Activated naive CD8-positive, alpha-beta T cell treated with anti-CD3 and anti-CD28 coated beads, Interleukin-2, amount 50 U/mL, for 24 hours (primary cell): ENCODE data around the gene DCDC1.
"Not testable (repeated sequence)": the region's sequence is repeated elsewhere in the genome, so short reads cannot be mapped to it uniquely, and the experiment has no call there.

Experiments used
- ATAC-seq: fragments of 150-1000 bp; cut with Tn5 transposase; one replicate; pipeline ENCODE4 v1.10.0; 2021
- DNase-seq: peaks from one replicate; pipeline ENCODE4 v3.0.0; 2021
- H3K27ac Mint-ChIP-seq: one replicate; pipeline ENCODE4 v1.8.0; 2021; ENCODE audit warnings: mild to moderate bottlenecking, mixed read lengths
- H3K27me3 Mint-ChIP-seq: one replicate; pipeline ENCODE4 v1.8.0; 2021; ENCODE audit warnings: mixed read lengths
- H3K36me3 Mint-ChIP-seq: one replicate; pipeline ENCODE4 v1.8.0; 2021; ENCODE audit warnings: low read depth, mixed read lengths
- H3K4me1 Mint-ChIP-seq: one replicate; pipeline ENCODE4 v1.8.0; 2021; ENCODE audit warnings: mixed read lengths
- H3K4me3 Mint-ChIP-seq: one replicate; pipeline ENCODE4 v1.8.0; 2021; ENCODE audit warnings: mild to moderate bottlenecking, moderate library complexity, mixed read lengths
- H3K9me3 Mint-ChIP-seq: one replicate; pipeline ENCODE4 v1.8.0; 2021; ENCODE audit warnings: mixed read lengths

DCDC1 gene

DNA sequence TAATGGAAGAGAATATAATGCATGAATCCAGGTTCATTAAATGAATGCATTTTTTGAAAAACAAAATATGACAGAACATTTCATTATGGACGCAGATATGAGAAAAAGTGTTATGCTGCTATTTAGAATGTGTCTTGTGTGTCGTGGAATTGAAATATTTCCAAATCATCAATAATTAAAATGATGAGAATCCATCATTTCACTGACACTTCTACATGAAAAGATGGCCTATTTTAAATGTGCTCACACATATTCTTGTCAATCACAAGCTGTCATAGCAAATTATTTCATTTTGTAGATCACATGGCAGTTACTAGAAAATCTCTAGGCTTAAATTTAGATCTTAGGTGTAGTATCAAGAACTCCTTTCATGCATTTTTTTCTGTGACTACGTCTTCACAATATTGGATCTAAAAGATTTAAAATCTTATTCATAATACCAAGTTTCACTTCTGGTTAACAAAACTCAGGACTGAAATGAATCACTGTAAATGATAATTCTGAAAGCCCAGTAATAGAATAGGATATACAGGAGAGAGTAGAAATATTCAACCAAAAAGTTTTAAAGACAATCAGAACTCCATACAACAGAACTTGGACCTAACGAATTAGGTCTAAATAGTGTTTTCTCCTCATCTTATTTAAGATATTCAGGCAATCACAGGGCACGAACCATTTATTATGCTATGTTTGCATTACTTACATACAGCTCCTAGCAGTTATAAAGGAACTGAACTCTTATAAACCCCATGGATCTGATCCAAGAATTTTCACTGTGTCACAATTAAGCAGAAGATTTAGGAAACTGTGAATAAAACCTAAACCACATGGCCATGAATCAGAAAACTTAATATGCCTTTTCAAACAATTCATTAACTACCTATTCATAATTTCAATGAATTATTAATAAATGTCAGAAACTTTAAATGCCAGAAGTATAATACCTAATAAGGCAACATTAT, 67.7 kb downstream of the DCDC1 start:
- Mint-ChIP-seq H3K4me3 (no peak overlapping the region), H3K4me1 (no peaks in the 10 kb centered on the region), H3K36me3 (no peaks in the 10 kb centered on the region), H3K27ac (no peak overlapping the region), H3K27me3 (no peaks in the 10 kb centered on the region), H3K9me3 (no peaks in the 10 kb centered on the region)
- no peak for DNase-seq
- no peak for ATAC-seq

DNA sequence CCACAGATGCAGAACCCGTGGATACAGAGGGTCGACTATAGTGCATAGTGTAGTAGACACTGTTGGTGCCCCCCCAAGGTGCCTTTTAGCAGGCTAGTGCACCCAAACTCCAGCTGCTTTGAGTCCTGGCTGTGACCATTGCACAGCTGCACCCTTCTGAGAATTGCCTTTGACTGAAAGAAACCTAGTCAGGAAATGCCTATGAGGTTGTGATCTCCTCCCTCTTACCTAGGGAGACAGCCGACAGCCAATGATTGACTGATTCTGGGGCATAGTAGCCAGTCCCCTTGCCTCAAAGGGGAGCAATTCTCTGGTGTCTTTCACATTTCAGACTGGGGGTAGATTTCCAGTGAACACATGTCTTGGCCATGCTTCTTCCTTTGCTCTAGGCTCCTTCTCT, 74.2 kb downstream of the DCDC1 start:
- H3K27ac Mint-ChIP-seq = no peak overlapping the region
- peaks cover 10% of the 10 kb centered on the region for H3K27me3 Mint-ChIP-seq
- DNase-seq = no peak
- no peaks in the 10 kb centered on the region for H3K4me1 Mint-ChIP-seq
- H3K9me3 Mint-ChIP-seq = no peaks in the 10 kb centered on the region
- no peak for ATAC-seq
- no peak overlapping the region for H3K4me3 Mint-ChIP-seq
- no peaks in the 10 kb centered on the region for H3K36me3 Mint-ChIP-seq

GRCh38 chr11:31273527-31273926, 96.0 kb downstream of the DCDC1 start:
- H3K9me3 Mint-ChIP-seq = peaks cover 26% of the 10 kb centered on the region
- not testable (repeated sequence) for H3K27ac Mint-ChIP-seq, ATAC-seq, H3K27me3 Mint-ChIP-seq, H3K36me3 Mint-ChIP-seq, H3K4me3 Mint-ChIP-seq, H3K4me1 Mint-ChIP-seq, DNase-seq

DNA sequence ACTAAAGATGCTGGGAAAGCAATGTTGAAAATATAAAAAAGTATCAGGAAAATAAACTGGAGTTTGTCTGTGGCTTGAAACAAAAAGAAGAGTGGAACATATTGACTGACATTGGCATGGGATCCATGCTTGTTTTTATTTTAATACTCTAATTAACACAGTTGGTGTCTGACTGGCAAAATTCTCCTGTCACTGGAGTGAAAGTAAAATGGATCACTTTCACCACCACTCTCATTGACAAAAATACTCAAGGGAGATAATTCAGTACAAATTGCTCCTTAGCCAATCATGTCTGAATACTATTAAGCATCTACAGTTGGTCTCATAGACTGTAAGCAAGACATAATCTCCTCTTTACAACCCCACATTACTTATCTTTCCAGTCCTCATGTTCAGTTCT, 101.8 kb downstream of the DCDC1 start:
- Mint-ChIP-seq H3K27ac (no peak overlapping the region), H3K9me3 (peaks cover 13% of the 10 kb centered on the region)
- no peak for DNase-seq

GRCh38 chr11:31264834-31265233, 104.7 kb downstream of the DCDC1 start:
- H3K27me3 Mint-ChIP-seq = no peaks in the 10 kb centered on the region
- H3K36me3 Mint-ChIP-seq = no peaks in the 10 kb centered on the region
- H3K4me3 Mint-ChIP-seq = no peak overlapping the region
- no peak for ATAC-seq
- H3K27ac Mint-ChIP-seq = no peak overlapping the region
- no peak for DNase-seq
- no peaks in the 10 kb centered on the region for H3K9me3 Mint-ChIP-seq
- no peaks in the 10 kb centered on the region for H3K4me1 Mint-ChIP-seq

More for the DNA sequence above, 101.8 kb downstream of the DCDC1 start:
- no peaks in the 10 kb centered on the region for H3K4me1 Mint-ChIP-seq
- no peaks in the 10 kb centered on the region for H3K36me3 Mint-ChIP-seq
- H3K27me3 Mint-ChIP-seq = no peaks in the 10 kb centered on the region
- no peak overlapping the region for H3K4me3 Mint-ChIP-seq
- no peak for ATAC-seq

- no peaks in the 10 kb centered on the region for H3K9me3 Mint-ChIP-seq
- H3K36me3 Mint-ChIP-seq = no peaks in the 10 kb centered on the region
- H3K4me3 Mint-ChIP-seq = no peak overlapping the region
- H3K4me1 Mint-ChIP-seq = no peaks in the 10 kb centered on the region
- DNase-seq (no peak), ATAC-seq (no peak)
- H3K27me3 Mint-ChIP-seq = no peaks in the 10 kb centered on the region
- H3K27ac Mint-ChIP-seq = no peak overlapping the region
These were observed 106.8 kb downstream of the DCDC1 start for GRCh38 chr11:31262761-31263160.

- no peaks in the 10 kb centered on the region for H3K9me3 Mint-ChIP-seq
- no peaks in the 10 kb centered on the region for H3K27me3 Mint-ChIP-seq
- H3K4me3 Mint-ChIP-seq = no peak overlapping the region
- no peak overlapping the region for H3K27ac Mint-ChIP-seq
- H3K4me1 Mint-ChIP-seq = no peaks in the 10 kb centered on the region
- ATAC-seq (no peak), DNase-seq (no peak)
- H3K36me3 Mint-ChIP-seq = no peaks in the 10 kb centered on the region
These were observed 109.7 kb downstream of the DCDC1 start for GRCh38 chr11:31259797-31260196.

DNA sequence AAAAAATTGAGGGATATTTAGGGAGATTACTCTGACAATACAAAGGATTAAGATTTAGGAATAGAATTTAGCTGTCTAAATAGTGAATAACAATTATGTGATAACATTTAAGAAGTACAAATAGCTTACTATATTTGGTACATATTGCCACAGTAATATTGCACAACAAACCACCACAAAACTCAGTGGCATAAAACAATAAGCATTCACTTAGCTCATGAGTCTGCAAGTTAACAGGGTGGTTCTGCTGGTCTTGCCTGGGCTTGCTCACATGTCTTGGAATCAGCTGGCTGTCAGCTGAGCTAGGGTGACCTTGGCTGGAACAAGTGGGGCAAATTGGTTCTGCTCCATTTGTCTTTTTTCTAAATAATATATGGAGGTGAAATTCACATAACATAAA, 115.1 kb downstream of the DCDC1 start:
- Mint-ChIP-seq H3K36me3 (no peaks in the 10 kb centered on the region), H3K4me3 (no peak overlapping the region), H3K27me3 (peaks cover 4% of the 10 kb centered on the region), H3K9me3 (no peaks in the 10 kb centered on the region), H3K27ac (no peak overlapping the region), H3K4me1 (no peaks in the 10 kb centered on the region)
- DNase-seq = no peak
- no peak for ATAC-seq

DNA sequence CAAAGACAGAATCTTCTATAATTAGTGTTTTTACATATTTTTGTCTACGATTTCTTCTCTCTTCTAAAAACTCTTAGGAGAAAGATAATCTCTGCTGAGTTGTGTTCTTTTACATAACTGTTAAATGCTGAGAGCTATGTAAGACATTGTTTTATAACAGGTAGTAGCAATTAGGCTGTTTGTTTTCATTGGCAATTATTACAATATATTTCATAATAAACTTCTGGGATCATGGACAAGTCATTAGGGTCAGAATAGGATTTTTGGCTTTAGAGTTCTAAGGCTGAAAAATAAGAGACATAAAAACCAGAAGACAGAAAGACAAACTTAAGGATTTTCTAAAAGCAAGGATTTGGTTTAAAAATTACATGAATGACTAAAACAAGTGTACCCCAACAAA, 120.8 kb downstream of the DCDC1 start:
- H3K27ac Mint-ChIP-seq = no peak overlapping the region
- no peak overlapping the region for H3K4me3 Mint-ChIP-seq
- no peaks in the 10 kb centered on the region for H3K36me3 Mint-ChIP-seq
- no peak for ATAC-seq
- no peak for DNase-seq
- H3K9me3 Mint-ChIP-seq = no peaks in the 10 kb centered on the region
- no peaks in the 10 kb centered on the region for H3K4me1 Mint-ChIP-seq
- peaks cover 4% of the 10 kb centered on the region for H3K27me3 Mint-ChIP-seq

GRCh38 chr11:31247321-31247720, 122.2 kb downstream of the DCDC1 start:
- no peaks in the 10 kb centered on the region for H3K9me3 Mint-ChIP-seq
- H3K27ac Mint-ChIP-seq = no peak overlapping the region
- H3K4me1 Mint-ChIP-seq = no peaks in the 10 kb centered on the region
- DNase-seq = no peak
- H3K27me3 Mint-ChIP-seq = peaks cover 4% of the 10 kb centered on the region
- no peaks in the 10 kb centered on the region for H3K36me3 Mint-ChIP-seq
- H3K4me3 Mint-ChIP-seq = no peak overlapping the region
- ATAC-seq = no peak

- no peaks in the 10 kb centered on the region for H3K4me1 Mint-ChIP-seq
- DNase-seq (no peak), ATAC-seq (no peak)
- peaks cover 4% of the 10 kb centered on the region for H3K27me3 Mint-ChIP-seq
- no peak overlapping the region for H3K27ac Mint-ChIP-seq
- no peak overlapping the region for H3K4me3 Mint-ChIP-seq
- H3K9me3 Mint-ChIP-seq = no peaks in the 10 kb centered on the region
- H3K36me3 Mint-ChIP-seq = no peaks in the 10 kb centered on the region
These were observed 122.9 kb downstream of the DCDC1 start for GRCh38 chr11:31246451-31247165.

- H3K27me3 Mint-ChIP-seq = peaks cover 2% of the 10 kb centered on the region
- H3K4me3 Mint-ChIP-seq = no peak overlapping the region
- ATAC-seq (no peak), DNase-seq (no peak)
- H3K9me3 Mint-ChIP-seq = no peaks in the 10 kb centered on the region
- no peak overlapping the region for H3K27ac Mint-ChIP-seq
- no peaks in the 10 kb centered on the region for H3K36me3 Mint-ChIP-seq
- H3K4me1 Mint-ChIP-seq = no peaks in the 10 kb centered on the region
These were observed 125.8 kb downstream of the DCDC1 start for GRCh38 chr11:31243706-31244105.

DNA sequence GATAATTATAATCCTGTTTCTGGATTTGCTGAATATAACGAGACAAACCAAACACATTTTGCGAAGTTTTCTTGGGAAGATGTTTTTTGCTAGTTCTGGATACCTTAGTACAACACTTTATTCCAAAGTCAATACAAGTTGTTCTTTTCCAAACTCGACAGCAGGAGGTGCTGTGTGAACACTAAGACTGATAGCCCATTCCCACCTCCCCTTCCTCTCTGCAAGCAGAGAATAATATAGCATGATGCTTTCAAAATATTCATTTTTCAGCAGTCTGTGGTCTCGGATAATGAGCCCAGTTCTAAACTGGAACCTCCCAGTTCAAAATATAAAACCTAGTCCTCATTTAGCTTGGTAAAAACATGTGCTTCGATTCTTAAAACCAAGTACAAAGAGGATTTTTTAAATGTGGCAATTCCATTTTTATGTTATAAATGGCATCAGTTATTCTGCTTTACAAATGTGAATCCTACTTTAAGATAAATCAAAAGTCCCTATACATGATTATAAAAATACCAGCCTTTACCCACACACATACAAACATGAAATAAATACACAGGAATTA, 129.1 kb downstream of the DCDC1 start:
- no peak for ATAC-seq
- no peak overlapping the region for H3K27ac Mint-ChIP-seq
- peak; percentile 4 for DNase-seq
- H3K9me3 Mint-ChIP-seq = no peaks in the 10 kb centered on the region
- no peaks in the 10 kb centered on the region for H3K36me3 Mint-ChIP-seq
- peaks cover 7% of the 10 kb centered on the region for H3K27me3 Mint-ChIP-seq
- peaks cover 1% of the 10 kb centered on the region for H3K4me1 Mint-ChIP-seq
- no peak overlapping the region for H3K4me3 Mint-ChIP-seq

DNA sequence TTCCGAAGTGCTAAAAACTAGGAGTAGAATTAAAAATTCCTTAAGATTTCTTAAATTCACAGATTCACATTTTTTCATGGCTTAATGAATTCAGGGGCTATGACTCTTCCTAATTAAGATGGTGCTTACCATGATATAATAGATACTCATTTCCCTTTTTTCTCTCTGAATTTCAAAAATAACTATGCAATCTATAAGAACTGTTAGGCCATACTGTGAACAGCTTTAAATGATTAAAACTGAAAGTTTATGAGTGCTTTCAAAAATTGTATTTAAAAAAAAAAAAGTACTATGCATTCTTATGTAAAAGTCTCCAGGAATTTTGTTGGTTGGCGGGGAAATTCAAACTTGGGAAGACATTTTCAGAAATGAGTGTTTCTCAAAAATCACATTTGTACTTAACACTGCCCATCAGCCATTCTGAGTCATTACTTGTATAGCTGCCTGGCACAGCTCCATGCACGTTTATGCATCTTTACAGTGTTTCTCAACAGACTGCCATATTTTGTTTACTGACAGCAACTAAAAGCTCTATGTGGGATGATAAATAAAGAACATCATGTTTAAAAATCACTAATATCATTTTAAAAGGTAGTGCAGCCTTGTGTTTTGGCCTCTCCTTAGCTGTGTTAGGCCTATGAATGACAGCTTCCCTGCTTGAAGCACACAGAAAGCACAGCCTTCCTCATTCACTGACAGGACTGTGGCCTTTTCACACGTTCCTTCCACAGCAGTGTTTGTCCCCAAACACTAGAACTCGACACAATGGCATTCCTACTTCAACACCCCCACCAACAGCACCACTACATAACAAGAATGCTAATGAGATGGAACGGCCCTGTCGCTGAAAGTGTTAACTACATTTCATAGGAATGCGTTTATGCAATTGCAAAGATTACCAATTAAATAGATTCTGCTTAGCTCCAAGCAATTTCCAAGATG, 131.4 kb downstream of the DCDC1 start:
- Mint-ChIP-seq H3K36me3 (no peaks in the 10 kb centered on the region), H3K9me3 (no peaks in the 10 kb centered on the region), H3K4me3 (no peak overlapping the region), H3K4me1 (peaks cover 1% of the 10 kb centered on the region), H3K27me3 (peaks cover 7% of the 10 kb centered on the region), H3K27ac (no peak overlapping the region)
- ATAC-seq (no peak), DNase-seq (no peak)
